Loucy (cell line): Measurements from ENCODE around the gene C1orf122.

Experiments
- EZH2phosphoT487 ChIP-seq: fragments of 200-600 bp; IDR thresholded peaks from 2 replicates; pipeline ENCODE4 v1.6.1; 2018; ENCODE audit warnings: antibody characterized with exemption, mild to moderate bottlenecking, moderate library complexity, borderline replicate concordance
- TF ChIP-seq, protein P1 (sequence below): fragments of 200-600 bp; sonication (generic); conservative IDR thresholded peaks from 2 replicates; pipeline ENCODE4 v1.5.1; 2014; ENCODE audit warnings: mild to moderate bottlenecking, antibody characterized with exemption, low read length

GRCh38 chr1:37854406-37854805 lies 46.8 kb downstream of the C1orf122 start:
- TF ChIP-seq, protein P1, sequence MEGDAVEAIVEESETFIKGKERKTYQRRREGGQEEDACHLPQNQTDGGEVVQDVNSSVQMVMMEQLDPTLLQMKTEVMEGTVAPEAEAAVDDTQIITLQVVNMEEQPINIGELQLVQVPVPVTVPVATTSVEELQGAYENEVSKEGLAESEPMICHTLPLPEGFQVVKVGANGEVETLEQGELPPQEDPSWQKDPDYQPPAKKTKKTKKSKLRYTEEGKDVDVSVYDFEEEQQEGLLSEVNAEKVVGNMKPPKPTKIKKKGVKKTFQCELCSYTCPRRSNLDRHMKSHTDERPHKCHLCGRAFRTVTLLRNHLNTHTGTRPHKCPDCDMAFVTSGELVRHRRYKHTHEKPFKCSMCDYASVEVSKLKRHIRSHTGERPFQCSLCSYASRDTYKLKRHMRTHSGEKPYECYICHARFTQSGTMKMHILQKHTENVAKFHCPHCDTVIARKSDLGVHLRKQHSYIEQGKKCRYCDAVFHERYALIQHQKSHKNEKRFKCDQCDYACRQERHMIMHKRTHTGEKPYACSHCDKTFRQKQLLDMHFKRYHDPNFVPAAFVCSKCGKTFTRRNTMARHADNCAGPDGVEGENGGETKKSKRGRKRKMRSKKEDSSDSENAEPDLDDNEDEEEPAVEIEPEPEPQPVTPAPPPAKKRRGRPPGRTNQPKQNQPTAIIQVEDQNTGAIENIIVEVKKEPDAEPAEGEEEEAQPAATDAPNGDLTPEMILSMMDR = no peak
- no peak for TF ChIP-seq EZH2phosphoT487
